ENCODE measurements around the gene DYNLT1. TPM values are rescaled to one million over a fixed set of nuclear protein-coding genes. Genes with fewer than 3 reads are reported as not detected.
"Not testable (repeated sequence)": the region's sequence is repeated elsewhere in the genome, so short reads cannot be mapped to it uniquely, and the experiment has no call there.

The DYNLT1 gene
- polyA plus RNA-seq, 1 donor, result 128 TPM

DNA sequence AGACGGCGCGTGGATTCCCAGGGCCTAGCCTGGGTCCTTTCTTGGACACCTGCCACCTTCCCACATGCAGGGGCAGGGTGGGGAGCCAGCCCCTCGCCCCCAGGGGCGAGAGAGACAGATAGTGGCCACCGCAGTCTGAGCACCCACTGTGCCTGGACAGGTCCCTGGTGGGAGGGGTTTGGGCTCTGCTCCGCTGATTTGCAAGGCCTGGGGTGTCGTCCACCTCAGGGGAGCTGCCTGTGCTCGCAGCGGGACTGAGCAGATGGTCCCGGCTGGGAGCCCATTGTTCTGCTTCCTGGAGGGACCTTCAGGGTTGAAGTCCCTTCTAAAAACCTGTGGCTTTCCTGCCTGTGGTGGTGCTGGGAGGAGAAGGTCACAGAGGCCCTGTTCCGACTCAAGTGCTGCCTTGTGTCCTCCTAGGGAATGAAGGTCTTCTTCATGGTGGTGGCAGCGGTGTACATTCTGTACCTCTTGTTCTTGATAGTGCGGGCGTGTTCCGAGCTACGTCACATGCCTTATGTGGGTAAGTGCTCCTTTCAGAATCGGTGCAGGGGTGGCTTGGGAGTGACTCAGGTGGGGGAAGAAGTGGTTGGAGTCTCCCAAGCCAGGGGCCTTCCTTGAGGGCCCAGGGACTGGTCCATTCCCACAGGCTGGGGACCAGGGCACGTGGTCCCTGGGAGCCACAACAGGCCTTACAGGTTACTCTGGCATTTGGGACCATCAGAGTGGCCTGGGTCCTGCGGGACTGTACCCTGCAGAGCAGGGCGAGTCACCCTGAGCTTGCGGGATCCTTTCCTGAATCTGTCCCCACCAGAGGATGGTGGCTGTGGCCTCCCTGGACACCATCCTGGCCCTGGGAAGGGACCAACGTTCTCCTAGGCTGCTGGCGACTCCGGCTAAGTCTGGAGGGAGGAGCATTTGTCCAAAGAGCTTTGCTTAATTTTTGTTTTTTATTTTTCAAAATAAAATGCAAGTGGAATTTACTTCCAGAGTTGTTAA, 19.6 kb downstream of the DYNLT1 start:
- no CpG with 5 or more reads among the region's 25 CpGs for WGBS (ENCODE audit: insufficient coverage, low lambda C conversion rate)
- Histone ChIP-seq H3K4me3 (ENCODE audit: low read length) (no peak overlapping the region), H3K27me3 (ENCODE audit: control insufficient read depth, insufficient read depth, low read length) (no peaks in the 10 kb centered on the region), H3K36me3 (ENCODE audit: control insufficient read depth, insufficient read depth, low read length) (peaks cover 85% of the 10 kb centered on the region), H3K4me1 (ENCODE audit: control insufficient read depth, insufficient read depth, low read length) (no peaks in the 10 kb centered on the region), H3K9me3 (ENCODE audit: control insufficient read depth, low read depth, low read length) (no peaks in the 10 kb centered on the region), H3K27ac (ENCODE audit: low read length) (no peak overlapping the region)
- no peak for DNase-seq

DNA sequence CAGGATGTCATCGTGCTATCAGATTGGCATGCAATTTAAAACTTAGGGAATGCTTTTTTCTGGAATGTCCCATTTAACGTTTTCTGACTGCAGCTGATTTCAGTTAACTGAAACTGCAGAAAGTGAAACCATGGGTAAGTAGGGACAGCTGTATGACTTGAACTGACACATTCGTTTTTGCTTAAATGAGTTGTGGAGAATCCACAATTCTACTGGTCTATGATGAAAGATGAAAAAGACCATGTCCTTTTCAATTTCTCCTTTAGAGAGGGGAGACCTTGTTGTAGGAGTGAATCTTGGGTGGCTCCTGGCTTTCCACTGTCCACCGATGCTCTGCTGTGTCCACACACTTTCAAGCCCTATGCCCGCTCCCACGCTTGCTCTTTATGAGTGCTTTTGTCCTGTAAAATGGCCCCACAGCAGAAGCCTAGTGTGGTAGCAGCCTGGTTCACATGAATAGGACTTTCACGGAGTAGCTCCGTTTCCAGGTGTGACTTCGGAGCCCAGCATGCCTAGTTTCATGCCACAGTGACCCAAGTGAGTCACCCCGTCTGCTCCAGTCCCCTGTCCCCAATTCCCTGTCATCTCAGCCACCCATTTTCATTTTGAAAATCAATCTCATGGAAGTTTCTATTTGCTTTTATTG, 21.9 kb downstream of the DYNLT1 start:
- WGBS (ENCODE audit: insufficient coverage, low lambda C conversion rate), result 100% methylated on average over 1 of the region's 10 CpGs
- no peak overlapping the region for H3K27ac ChIP-seq (ENCODE audit: low read length)
- no peaks in the 10 kb centered on the region for H3K4me1 ChIP-seq (ENCODE audit: control insufficient read depth, insufficient read depth, low read length)
- no peaks in the 10 kb centered on the region for H3K27me3 ChIP-seq (ENCODE audit: control insufficient read depth, insufficient read depth, low read length)
- H3K4me3 ChIP-seq (ENCODE audit: low read length), result no peak overlapping the region
- DNase-seq, result no peak
- H3K9me3 ChIP-seq (ENCODE audit: control insufficient read depth, low read depth, low read length), result no peaks in the 10 kb centered on the region
- H3K36me3 ChIP-seq (ENCODE audit: control insufficient read depth, insufficient read depth, low read length), result peaks cover 66% of the 10 kb centered on the region

DNA sequence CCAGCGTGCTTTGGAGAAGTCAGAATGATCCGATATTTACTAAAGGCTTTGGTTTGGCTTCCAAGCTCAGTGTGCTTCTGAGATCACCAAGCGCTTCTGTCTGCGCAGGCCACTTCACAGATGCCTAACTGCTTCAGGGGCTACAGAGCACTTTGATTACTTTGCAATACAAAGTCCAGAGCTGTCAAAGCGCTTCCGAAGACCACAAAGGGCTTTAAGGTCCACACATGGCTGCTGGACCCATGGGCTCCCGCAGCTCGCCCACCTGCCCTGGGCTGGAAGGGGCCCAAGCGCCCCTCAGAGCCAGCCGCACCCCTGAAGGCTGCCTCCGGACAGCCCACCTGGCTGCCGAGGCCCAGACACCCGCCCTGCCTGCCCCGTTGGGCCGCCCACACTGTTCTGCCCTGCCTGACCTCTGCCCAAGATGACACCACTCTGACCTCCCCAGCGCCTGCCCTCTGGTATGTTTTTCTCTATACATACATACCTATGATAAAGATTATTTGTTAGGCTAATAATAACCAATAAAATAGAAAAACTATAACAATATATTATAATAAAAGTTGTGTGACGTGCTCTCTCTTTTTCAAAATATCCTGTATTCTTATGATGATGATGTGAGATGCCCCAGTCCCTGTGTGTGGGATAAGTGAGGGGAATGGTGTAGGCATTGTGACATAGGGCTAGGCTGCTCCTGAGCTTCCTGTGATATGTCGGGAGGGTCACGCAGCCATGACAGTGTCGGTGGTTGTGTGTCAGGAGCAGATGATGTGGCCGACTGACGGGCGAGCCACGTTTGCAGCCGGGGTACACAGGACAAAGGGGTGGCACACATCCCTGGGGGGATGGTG, 22.6 kb downstream of the DYNLT1 start:
- no peak overlapping the region for H3K27ac ChIP-seq (ENCODE audit: low read length)
- H3K4me1 ChIP-seq (ENCODE audit: control insufficient read depth, insufficient read depth, low read length), result no peaks in the 10 kb centered on the region
- WGBS (ENCODE audit: insufficient coverage, low lambda C conversion rate), result 100% methylated on average over 1 of the region's 25 CpGs
- no peaks in the 10 kb centered on the region for H3K27me3 ChIP-seq (ENCODE audit: control insufficient read depth, insufficient read depth, low read length)
- peaks cover 59% of the 10 kb centered on the region for H3K36me3 ChIP-seq (ENCODE audit: control insufficient read depth, insufficient read depth, low read length)
- H3K4me3 ChIP-seq (ENCODE audit: low read length), result no peak overlapping the region
- DNase-seq, result no peak
- no peaks in the 10 kb centered on the region for H3K9me3 ChIP-seq (ENCODE audit: control insufficient read depth, low read depth, low read length)

DNA sequence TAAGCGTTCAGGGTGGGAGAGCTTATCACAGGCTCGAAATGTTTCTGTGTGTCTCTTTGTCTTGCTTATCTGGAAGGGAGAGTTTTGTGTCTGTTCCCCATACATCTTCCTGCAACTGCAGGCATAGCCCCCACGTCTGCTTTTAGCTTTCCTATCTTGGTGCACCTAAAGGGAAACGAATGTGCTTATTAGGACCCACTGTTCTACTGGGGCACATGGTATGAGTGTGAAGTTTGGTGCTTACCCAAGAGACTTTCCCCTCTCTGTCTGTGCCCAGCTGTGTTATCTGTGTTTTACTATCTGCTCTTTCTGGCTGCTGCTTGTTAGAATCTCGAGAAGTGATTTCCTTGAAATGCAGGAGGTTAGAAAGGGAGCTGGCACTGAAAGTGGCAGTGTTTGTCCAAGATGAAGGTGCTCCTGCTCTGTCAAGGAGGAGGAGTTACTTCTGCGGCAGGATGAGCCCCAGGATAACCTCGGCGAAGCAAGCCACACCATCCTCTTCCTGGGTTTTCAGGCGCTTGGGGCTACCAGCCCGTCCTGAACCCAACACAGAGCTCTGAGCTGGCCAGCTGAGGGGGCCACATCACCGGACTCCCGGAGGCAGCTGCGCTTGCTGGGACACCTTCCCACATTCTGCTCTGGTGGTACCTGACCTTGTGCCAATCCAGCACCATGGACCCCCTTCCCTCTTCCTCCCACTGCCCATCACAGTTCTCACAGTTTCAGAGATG, 23.4 kb downstream of the DYNLT1 start:
- WGBS (ENCODE audit: insufficient coverage, low lambda C conversion rate), result no CpG with 5 or more reads among the region's 13 CpGs
- H3K27ac ChIP-seq (ENCODE audit: low read length), result no peak overlapping the region
- no peaks in the 10 kb centered on the region for H3K27me3 ChIP-seq (ENCODE audit: control insufficient read depth, insufficient read depth, low read length)
- no peaks in the 10 kb centered on the region for H3K9me3 ChIP-seq (ENCODE audit: control insufficient read depth, low read depth, low read length)
- DNase-seq, result no peak
- no peak overlapping the region for H3K4me3 ChIP-seq (ENCODE audit: low read length)
- peaks cover 52% of the 10 kb centered on the region for H3K36me3 ChIP-seq (ENCODE audit: control insufficient read depth, insufficient read depth, low read length)
- H3K4me1 ChIP-seq (ENCODE audit: control insufficient read depth, insufficient read depth, low read length), result no peaks in the 10 kb centered on the region

DNA sequence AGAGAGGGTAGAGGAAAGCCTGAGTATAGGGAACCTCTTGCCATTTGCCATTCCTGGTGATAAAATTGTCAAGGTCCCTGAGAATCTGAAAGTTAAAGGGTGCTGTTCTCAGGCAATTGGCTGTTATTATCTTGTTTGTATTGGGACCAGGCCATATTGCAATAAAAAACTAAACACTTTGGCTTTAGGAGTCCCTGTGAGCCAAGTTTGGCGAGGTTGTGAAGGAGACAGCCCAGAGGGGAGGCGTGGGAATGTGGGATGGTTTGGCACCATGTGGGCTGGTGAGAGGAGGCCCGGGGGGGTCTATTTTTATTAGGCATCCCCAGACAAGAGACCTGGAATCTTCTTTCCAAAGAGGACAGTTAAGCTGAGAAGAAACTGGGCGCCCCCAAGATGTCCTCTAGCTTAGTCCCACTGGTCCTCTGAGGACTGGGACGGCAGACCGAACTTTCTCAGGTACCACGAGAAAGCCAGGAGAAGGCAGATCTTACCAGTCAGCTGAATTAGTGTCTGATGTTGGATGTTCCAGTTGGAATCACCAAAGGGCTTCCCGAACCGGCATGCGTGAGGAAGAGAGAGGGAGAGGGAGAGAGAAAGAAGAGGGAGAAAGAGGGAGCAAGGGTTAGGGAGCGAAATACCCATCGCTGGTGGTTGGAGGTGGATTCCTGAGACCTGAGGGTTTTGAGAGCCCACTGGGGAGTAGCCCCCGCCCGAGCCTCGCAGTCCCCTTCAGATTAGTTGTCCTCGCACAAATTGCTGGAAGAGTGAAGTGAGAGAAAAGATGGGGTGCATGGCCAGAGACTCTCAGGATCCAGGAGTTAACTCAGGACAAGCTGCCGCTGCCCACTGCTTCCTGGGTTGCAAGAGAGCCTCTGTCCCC, 24.4 kb downstream of the DYNLT1 start:
- H3K9me3 ChIP-seq (ENCODE audit: control insufficient read depth, low read depth, low read length), result no peaks in the 10 kb centered on the region
- 100% methylated on average over 2 of the region's 17 CpGs for WGBS (ENCODE audit: insufficient coverage, low lambda C conversion rate)

DNA sequence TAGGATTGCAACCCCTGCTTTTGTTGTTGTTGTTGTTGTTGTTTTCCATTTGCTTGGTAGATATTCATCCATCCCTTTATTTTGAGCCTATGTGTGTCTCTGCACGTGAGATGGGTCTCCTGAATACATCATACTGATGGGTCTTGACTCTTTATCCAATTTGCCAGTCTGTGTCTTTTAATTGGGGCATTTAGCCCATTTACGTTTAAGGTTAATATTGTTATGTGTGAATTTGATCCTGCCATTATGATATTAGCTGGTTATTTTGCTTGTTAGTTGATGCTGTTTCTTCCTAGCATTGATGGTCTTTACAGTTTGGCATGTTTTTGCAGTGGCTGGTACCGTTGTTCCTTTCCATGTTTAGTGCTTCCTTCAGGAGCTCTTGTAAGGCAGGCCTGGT, 26.3 kb downstream of the DYNLT1 start:
- not testable (repeated sequence) for H3K4me3 ChIP-seq (ENCODE audit: low read length); DNase-seq; H3K27me3 ChIP-seq (ENCODE audit: control insufficient read depth, insufficient read depth, low read length); H3K27ac ChIP-seq (ENCODE audit: low read length); H3K9me3 ChIP-seq (ENCODE audit: control insufficient read depth, low read depth, low read length); H3K4me1 ChIP-seq (ENCODE audit: control insufficient read depth, insufficient read depth, low read length)
- no CpG with 5 or more reads among the region's 3 CpGs for WGBS (ENCODE audit: insufficient coverage, low lambda C conversion rate)
- peaks cover 32% of the 10 kb centered on the region for H3K36me3 ChIP-seq (ENCODE audit: control insufficient read depth, insufficient read depth, low read length)

More for the DNA sequence above, 24.4 kb downstream of the DYNLT1 start:
- H3K36me3 ChIP-seq (ENCODE audit: control insufficient read depth, insufficient read depth, low read length), result peaks cover 43% of the 10 kb centered on the region
- H3K27me3 ChIP-seq (ENCODE audit: control insufficient read depth, insufficient read depth, low read length), result no peaks in the 10 kb centered on the region
- no peaks in the 10 kb centered on the region for H3K4me1 ChIP-seq (ENCODE audit: control insufficient read depth, insufficient read depth, low read length)
- H3K4me3 ChIP-seq (ENCODE audit: low read length), result no peak overlapping the region
- DNase-seq, result no peak
- H3K27ac ChIP-seq (ENCODE audit: low read length), result no peak overlapping the region

DNA sequence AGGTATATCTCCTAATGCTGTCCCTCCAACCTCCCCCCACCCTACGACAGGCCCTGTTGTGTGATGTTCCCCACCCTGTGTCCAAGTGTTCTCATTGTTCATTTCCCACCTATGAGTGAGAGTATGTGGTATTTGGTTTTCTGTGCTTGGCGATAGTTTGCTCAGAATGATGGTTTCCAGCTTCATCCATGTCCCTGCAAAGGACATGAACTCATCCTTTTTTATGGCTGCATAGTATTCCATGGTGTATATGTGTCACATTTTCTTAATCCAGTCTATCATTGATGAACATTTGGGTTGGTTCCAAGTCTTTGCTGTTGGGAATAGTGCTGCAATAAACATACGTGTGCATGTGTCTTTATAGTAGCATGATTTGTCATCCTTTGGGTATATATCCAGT, 29.9 kb downstream of the DYNLT1 start:
- not testable (repeated sequence) for H3K4me3 ChIP-seq (ENCODE audit: low read length); DNase-seq; H3K9me3 ChIP-seq (ENCODE audit: control insufficient read depth, low read depth, low read length); H3K4me1 ChIP-seq (ENCODE audit: control insufficient read depth, insufficient read depth, low read length); H3K27ac ChIP-seq (ENCODE audit: low read length); H3K27me3 ChIP-seq (ENCODE audit: control insufficient read depth, insufficient read depth, low read length)
- peaks cover 19% of the 10 kb centered on the region for H3K36me3 ChIP-seq (ENCODE audit: control insufficient read depth, insufficient read depth, low read length)
- WGBS (ENCODE audit: insufficient coverage, low lambda C conversion rate), result no CpG with 5 or more reads among the region's 3 CpGs

DNA sequence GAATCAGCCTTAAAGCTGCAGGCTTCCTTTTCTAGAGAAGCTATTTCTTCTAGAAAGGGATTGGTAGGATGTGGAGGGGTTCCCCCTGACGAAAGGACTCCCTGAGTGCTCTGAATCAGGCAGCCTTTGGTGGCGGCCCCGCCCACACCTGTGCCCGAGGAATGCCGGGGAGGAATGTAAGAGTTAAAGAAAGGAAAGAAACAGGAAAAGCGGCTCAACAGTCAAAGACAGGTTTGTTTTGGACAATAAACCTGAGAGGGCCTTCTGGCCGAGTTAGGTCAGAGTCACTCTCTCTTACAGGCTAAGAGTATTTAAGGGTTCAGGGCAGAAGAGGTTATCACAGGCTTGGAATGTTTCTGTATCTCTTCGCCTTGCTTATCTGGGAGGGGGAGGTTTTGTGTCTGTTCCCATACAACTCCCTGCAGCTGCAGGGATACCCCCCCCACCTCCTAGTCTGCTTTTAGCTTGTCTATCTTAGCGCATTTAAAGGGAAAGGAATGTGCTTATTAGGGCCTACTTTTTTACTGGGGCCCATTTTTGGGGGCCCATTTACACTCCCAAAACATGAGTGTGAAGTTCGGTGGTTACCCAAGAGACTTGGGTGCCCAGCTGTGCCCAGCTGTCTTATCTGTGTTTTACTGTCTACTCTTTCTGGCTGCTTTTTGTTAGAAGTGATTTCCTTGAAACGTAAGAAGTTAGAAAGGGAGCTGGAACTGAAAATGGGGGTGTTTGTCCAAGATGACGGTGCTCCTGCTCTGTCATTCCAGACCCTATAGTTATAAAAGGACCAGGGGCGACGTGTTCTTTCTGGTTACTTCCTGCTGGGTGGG, 32.8 kb downstream of the DYNLT1 start:
- DNase-seq, result peak; percentile 12 to 13
- Histone ChIP-seq H3K9me3 (ENCODE audit: control insufficient read depth, low read depth, low read length) (no peaks in the 10 kb centered on the region), H3K4me1 (ENCODE audit: control insufficient read depth, insufficient read depth, low read length) (no peaks in the 10 kb centered on the region), H3K27me3 (ENCODE audit: control insufficient read depth, insufficient read depth, low read length) (no peaks in the 10 kb centered on the region), H3K27ac (ENCODE audit: low read length) (no peak overlapping the region), H3K36me3 (ENCODE audit: control insufficient read depth, insufficient read depth, low read length) (peaks cover 39% of the 10 kb centered on the region), H3K4me3 (ENCODE audit: low read length) (no peak overlapping the region)
- no CpG with 5 or more reads among the region's 14 CpGs for WGBS (ENCODE audit: insufficient coverage, low lambda C conversion rate)

Data from large intestine (tissue), 3 donors.